ENCODE data around the gene GRIA3.

DNA sequence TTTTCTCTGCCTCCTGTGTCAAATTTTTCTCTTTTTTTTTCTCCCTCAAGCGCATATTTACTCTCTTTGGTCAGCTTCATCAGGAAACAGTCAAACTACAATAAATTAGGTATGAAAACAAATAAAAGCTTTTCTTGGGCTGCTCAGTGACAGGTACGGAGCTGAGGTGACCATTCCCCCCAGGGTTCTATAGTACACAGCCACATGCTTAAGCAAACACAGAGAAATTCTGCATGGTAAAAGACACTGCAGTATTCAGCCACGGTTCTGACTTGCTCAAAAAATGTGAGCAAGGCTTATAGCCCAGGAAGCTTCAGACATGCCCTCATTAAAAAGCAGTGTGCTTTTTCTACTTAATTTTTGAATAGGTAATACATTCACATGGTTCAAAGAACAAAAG is 138.5 kb downstream of the GRIA3 start:
- TF ChIP-seq, protein P1, sequence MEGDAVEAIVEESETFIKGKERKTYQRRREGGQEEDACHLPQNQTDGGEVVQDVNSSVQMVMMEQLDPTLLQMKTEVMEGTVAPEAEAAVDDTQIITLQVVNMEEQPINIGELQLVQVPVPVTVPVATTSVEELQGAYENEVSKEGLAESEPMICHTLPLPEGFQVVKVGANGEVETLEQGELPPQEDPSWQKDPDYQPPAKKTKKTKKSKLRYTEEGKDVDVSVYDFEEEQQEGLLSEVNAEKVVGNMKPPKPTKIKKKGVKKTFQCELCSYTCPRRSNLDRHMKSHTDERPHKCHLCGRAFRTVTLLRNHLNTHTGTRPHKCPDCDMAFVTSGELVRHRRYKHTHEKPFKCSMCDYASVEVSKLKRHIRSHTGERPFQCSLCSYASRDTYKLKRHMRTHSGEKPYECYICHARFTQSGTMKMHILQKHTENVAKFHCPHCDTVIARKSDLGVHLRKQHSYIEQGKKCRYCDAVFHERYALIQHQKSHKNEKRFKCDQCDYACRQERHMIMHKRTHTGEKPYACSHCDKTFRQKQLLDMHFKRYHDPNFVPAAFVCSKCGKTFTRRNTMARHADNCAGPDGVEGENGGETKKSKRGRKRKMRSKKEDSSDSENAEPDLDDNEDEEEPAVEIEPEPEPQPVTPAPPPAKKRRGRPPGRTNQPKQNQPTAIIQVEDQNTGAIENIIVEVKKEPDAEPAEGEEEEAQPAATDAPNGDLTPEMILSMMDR (IDR thresholded peaks at IDR 0.05; ENCODE audit: low read length): no peak
- no peak for TF ChIP-seq EZH2 (IDR thresholded peaks at IDR 0.05; ENCODE audit: borderline replicate concordance, low read length)
